GM21723 (cell line): Measurements from ENCODE around the gene FAIM2.

Experiments
- ATAC-seq: cut with Tn5 transposase; IDR thresholded peaks from one replicate; pipeline ENCODE4 v1.9.1; 2021; ENCODE audit warnings: mild to moderate bottlenecking, moderate library complexity; ENCODE audit not compliant: unreplicated experiment

FAIM2 gene

DNA sequence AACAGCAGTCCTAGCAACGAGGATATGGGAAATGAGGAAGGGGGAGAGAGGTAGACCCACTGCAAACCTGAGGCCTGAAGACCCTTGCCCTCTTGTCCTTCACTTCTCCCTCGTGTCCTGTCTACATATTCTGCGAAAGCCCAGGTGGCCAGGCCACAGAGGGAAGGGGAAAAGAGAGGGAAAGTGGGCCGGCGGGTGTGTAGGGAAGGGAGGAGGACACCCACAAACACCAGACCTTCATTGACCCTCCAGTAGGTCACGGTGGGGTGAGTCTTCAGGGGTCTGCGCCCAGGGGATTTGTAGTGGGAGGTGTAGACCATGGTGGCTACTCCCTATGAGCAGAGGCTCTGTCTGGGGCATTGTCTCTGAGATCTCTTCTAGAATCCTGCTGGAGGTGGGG, 3.8 kb downstream of the FAIM2 start:
- ATAC-seq = no peak

DNA sequence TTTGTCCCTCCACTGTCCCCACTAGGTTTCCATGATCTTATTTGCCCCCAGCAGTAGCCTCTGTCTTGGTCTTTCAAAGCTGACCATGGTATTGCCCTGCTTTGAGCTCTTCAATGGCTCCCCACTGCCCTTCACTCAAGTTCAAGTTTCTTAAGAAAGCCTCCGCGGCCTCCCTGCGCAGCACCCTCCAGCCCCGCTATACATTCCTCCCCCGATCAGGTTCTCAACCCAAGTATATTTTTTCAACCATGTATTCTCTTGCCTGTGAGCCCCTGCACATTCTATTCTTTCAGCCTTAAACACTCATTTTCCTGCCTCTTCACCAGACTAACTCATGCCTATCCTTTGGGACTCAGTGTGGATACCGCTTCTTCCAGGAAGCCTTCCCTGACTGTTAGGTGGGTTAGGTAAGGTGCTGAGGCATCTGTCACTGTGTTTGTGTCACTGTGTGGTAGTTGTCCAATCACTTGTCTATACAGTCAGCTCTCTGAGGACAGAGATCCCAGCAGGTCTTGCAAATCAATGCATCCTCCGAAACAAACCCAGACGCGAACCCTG, 4.3 kb downstream of the FAIM2 start:
- ATAC-seq = no peak

DNA sequence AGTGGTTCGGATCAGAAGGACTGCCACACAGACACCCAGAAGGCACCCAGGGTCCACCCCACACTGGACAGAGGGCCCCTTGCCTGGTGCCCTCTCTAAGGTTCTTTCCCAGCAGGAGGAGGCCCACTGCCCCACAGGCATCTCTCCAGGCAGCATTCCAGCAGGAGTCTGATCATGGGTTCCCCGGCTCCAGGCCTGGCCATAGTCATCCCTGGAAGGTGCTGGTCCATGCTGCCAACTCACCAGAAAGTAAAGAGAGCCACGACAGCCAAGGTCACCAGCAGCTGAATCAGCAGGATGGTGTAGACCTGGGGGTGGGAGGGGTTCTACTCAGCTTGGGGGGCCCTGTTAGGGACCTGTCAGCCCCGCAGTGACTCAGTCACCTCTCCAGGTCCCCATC, 6.4 kb downstream of the FAIM2 start:
- ATAC-seq = no peak

DNA sequence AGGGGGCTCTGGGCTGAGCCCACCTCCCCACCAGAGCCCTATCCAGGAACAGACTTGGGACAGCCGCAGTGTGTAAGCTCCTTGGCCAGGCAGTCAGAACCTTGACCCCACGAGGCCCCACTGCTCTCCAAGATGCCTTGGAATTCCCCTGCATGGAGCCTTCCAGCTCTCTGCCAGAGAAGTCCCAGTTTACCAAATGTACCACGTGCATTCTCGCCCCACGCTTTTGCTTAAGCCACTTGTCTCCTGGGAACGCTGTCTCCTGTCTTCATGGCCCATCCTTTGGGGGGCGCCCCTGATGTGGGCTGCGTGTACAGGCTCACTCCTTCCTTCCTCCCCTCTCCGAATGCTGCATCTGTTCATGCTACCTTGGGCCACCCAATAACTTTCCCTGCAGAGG, 7.9 kb downstream of the FAIM2 start:
- no peak for ATAC-seq

DNA sequence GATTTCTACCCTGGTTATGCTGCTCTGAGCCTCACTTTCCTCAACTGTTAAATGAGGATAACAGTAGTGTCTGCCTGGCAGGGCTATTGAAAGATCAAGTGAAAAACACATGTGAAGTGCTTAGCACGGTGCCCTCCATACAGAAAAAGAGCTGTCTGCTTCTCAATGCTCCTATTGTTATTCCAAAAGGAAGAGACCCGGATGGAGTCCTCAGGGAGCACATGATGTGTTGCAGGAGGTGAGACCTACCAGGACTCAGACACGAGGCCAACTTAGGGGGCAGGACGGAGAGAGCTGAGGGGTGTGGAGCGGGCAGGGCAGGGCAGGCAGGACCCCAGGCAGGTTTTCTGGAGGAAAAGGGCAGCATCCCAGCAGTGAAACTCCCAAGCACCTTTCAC, 8.9 kb downstream of the FAIM2 start:
- ATAC-seq = no peak

DNA sequence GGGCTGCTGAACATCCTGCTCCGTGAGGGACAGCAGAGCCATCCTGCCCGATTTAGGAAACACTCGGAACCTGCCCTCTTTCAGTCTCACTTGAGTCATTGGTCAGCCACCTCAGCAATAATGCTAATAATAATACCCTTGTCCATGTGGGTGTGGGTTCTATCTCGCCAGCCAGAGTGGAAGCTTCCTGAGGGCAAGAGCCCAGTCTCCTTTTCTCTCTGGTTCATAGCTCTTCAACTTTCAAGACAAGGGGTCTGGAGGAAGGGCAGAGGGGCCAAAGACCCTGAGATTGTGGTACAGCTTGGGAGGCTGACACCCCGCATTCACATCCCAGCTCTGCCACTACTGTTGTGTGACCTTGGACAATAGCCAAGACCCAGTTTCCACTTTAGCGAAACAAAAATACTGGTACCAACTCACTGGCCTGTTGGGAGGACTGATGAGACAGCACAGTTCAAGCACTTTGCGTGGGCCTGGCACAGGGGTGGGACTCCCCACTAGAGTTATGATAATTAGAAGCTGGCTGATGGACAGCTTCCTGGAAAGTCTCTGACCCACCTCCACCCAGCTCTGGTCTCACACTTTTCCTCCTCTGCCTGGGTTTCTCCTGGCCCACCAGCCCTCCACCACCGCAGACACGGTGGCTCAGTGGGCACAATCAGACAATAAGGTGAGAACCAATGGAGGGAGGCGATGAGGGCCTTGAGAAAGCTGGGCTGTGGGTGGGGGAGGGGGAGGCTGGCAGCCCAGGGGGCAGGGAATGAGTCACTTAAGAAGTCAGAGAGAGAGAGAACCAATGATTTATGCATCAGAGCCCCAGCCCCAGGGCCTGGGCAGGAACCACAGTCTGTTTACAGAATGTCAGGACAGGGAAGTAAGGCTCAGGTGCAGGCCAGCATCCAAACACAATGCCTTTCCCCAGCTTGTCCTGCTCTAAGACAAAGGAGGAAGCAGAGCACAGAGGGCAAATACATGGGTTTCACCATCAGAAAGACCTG, 9.6 kb downstream of the FAIM2 start:
- ATAC-seq = no peak

DNA sequence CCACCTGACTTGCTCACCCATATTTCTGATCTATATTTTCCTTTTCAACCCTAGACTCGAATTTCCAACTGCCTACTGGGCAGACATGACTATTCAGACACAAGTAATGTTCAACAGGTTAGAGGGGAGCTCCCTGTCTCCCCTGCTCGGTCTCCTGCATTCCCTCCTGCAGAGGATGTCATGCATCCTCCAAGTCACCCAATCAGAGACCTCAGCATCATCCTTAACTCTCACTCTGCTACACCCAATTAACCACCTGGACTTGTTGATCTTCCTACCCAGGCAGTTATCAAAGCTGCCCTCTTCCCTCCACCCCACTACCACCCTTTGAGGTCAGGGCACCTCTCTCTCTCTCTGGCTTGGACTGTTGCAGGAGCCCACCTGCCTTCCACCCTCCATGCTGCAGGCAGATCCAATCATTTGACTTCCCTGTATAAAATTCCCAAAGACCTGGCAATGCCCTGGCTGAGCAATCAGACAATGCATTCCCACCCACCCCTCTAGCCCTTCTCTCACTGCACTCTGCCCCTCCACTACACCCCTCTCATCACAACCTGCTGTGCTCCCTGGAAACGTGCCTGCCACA, 10.9 kb downstream of the FAIM2 start:
- ATAC-seq = no peak

DNA sequence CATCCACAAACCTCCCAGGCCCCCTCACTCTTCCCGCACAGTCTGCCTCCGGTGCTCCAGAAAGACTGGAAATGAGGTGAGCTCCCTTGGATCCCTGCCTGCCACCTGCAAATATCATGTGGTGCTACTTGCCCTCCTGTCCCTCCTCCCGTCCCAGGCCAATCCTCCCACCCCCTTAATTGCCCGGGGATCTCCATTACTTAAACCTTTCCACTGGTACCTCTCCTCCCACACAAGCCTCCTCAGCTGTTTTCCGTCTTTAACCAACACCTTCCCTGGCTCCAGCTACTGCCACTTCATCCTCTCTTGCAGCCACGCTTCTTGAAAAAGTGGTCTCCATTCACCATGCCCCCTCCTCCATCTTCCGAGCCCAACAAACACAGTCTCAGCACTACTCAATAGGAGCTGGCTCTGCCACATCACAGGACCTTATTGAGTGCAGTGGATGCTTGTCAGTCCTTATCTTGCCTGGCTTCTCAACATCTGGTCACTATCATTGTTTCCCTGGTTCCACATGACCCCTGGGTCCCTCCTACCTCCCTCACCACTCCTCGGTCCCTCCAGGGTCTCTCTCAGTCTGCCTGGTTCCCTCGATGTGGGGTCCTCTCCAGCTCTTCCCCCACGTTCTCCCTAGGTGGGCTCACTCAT, 11.5 kb downstream of the FAIM2 start:
- ATAC-seq = no peak

DNA sequence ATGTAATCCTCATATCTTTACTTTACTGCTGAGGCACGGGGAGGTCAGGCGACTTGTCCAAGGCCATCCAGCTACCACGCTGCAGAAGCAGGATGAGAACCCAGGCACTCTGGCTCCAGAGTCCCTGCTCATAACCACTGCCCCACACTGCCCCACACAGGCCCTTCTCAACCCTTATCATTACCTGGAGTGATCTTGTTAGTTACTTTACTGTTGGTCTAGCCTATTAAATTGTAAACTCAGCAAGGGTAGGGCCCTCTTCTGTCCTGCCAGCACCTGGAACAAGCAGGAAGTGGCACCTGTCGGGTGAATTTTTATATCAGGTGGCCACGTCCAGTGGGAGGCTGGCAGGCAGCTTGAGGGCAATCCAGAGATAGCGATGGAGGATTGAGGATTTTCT, 12.2 kb downstream of the FAIM2 start:
- ATAC-seq = no peak

DNA sequence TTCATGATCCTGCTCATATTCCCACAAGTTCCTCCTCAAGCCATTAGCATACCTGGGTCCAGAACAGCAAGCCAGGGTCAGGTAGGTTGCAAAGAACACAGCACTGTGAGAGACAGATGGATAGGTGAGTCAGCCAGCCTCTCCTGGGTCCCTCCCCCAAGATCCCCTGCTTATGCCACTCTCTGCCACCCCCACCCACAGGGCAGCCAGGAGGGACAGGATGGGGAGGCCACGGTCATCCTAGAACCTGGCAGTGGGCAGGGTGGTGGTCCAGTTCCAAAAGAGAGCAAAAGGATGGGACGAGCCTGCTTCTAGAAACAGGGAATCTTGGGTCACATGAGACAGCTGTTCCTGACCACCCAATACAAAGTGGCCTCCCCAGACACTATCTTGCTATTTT, 12.7 kb downstream of the FAIM2 start:
- no peak for ATAC-seq

DNA sequence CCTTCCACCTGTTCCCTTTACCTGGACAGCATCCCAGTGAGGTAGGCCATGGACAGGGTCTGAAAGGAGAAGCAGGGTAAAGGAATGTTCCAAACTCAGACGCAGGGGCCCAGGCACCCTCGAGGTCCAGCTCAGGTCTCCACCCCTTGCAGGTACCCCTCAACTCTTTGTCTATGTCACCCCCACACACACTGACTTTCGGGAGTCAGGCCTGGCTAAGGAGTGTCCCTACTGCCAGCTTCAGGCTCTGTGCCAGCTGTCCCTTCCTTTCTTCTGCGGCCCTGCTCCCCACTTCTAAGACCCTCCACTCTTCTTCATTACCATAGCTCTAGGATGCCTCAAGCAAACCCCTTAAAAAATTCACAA, 13.6 kb downstream of the FAIM2 start:
- ATAC-seq = no peak

DNA sequence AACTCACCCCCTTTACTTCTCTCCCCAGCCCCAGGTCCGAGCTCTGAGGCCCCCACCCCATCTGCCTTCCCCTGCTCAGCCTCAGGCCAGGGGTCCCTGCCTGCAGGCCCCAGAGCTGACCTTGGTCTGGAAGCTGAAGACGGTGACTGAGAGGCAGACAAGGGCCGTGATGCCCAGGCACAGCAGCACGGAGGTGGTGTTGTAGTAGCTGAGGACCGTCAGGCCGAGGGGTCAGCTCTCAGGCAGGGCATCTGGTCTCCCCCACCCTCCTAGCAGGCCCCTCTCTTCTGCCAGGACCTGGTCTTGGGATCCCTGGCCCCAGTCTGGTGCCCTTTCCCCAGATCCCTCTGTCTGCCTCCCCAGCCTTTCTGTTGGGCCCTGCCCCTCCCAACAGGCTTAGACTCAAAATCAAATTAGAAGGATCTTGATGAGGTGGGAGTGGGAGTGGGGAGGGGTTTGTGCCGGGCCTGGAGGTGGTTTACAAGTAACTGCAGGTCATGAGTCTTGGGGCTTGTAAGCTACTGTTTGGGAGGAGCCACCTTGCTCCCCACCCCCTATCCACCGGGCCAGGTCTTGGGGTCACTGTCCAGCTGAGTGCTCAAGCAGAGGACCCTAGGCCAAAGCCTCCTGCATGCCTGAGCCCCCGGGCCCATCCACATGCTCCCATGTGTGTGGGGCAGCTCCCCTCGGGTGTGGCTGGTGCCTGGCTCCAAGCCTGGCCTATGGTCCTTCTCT, 14.2 kb downstream of the FAIM2 start:
- no peak for ATAC-seq

DNA sequence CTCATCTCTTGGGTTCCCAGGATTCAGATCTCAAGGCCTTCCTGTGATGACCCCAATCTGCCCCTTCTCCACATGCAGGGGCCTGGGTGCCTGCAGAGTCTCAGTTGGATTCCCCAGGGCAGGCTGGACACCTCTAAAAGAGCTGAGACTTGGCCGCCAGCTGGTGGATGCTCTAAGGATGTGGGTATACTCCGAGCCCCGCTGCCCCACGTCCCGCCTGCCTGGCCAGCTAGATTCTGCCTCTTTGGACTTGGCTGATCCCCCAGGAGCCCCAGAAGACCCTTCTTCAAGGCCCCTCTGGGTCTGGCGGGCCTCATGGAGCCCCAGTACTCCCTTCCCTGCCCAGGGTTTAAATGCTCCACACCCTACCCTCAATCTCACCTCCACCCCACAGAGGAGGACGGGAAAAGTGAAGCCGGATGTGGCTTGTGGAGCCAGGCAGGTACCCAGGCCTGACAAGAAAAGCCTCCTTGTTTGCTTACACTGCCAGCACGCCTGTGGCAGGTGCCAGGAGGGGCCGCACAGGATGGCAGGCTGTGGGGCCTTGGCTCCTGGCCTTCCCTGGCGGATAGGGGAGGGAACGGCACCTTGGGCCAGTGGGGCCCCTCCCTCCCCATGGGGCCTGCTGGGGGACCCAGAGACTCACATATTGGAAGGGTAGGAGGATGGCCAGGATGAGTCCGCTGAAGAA, 15.1 kb downstream of the FAIM2 start:
- no peak for ATAC-seq

DNA sequence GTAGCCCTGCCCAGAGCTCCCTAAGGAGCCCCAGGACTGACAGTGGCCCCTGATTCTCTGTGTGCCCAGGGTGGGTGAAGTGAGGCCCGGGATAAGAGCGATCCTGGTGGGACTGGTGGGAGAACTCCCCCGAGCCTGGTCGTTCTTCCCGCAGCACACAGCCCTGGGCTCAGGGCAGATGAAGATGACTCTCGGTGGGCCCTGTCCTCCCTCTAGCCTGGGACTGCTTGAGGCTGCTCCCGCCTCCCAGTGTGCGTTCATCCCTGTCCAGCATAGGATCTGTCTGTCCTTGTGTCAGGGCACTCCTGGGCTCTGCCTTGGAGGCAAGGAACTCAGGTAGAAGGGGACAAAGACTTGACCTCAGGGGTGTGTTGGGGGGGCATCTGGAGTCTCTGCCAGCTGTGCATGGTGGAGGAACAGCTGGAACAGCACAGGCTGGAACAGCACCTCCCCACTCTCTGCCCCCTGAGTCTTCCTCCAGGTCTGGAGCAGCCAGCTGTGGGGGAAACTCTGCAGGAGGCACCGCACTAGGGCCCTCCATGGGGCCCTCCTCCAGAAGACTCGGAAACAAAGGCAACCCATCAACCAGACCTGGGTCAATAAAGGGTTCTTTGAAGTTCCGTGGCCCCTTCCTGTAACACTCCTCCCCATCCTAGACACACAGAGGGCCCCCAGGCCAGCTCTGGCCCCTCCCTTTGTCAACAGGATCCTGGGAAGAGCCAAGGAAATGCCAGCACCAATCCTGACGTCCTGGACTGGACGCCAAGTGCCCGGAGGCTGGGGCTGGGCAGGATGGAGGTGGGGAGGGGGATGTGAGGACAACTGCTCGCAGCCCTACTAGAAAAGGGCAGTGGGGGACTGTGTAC, 15.9 kb downstream of the FAIM2 start:
- ATAC-seq = no peak

DNA sequence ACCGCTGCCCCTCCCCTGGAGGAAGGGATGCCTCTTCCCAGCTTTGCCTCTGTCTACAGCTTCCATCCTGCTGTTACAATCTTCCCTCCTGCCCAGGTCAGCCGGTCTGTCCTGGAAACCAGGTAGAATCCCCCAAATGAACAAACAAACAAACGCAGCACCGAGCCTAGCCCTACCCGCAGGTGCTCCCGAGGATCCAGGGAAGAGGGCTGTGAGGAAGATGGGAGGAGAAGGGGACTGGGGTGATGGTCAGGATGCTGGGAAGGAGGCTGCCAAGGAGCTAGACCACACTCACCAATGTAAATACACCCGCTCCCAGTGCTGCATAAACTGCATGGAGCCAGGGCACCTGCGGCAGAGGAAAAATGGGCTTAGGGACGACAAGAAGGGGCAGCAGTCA, 16.6 kb downstream of the FAIM2 start:
- ATAC-seq = no peak

DNA sequence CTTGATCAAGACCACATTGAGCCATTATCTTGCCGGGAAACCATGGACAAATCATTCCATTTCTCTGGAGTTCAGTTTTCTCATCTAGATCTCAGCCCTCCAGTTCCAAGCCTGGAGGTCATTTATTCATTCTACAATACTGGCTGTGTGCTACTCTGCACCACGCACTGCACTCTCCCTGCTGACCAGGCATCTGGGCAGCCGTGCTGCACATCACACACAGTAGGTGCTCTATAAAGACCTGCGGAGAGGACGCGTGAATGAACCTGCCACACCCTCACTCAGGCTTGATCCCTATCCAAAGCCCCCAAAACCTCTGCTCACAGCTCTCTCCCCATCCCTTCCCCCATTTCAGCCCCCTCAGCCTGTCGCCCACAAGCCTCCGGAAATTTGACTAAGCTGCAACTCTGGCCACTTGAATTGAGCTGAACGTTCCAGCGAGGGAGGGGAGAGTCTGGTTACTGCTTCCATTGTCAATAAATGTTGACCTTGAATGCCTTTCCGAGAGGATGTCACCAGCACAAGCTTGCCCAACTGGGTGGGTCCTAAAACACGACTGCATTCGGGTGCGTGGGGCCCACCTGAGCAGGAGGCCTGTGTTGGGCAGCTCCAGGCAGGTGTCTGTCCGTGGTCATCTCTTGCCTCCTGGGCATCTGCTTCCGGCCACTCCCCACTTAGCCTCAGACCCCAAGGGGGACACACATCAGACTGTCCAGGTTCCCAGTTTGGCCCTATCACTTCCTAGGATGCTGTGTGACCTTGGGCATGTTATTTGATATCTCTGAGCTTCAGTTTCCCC, 17.8 kb downstream of the FAIM2 start:
- no peak for ATAC-seq

DNA sequence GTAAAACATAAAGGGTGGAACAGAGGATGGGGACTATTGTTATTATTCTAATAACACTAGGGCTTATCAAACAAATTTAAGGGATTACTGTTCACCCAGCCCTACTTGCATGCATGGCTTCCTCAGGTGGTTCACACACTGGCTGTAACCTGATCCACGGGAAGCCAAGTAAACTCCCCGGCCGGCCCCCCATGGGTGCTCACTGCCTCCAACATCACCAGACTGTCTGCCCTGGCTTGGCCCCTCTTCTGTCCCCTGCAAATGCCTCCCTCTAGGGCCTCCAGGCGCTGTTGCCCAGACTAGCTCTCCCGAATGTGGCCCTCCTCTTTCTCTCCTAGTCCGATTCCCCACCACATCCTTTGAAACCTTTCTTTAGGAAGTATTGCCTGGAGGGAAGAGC, 18.6 kb downstream of the FAIM2 start:
- ATAC-seq = no peak

DNA sequence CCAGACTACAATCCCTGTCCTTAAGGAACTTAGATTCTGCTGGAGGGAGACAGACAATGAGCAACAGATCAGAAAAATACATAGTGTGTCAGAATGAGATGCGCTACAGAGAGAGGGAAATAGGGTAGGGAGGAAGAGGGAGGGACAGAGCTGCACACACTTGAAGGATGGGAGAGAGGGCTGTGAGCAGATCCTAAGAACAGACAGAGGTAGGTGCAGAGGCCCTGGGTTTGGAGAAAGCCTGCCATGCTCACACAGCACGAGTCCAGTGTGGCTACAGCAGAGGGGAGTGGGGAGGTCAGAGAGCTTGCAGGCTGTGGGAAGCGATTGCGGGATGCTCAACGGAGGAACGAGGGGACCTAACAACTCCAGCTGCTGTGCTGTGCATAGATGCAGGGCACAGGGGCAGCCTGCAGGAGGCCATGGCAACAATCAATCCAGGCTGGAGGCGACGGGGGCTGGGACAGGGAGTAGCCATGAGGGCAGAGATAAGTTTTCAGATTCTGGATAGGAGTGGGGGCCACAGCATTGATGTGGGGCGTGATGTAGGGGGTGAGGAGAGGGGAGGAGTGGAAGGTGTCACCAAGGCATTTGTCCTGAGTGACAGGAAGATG, 20.7 kb downstream of the FAIM2 start:
- no peak for ATAC-seq
